GM18526 (cell line): ENCODE measurements around the gene CDH23.

ENCODE experiments used
- POLR2A ChIP-seq: IDR thresholded peaks from 3 replicates; pipeline ENCODE4 v1.6.1; 2011; ENCODE audit not compliant: insufficient read length; ENCODE audit errors: extremely low read depth

The CDH23 gene

DNA sequence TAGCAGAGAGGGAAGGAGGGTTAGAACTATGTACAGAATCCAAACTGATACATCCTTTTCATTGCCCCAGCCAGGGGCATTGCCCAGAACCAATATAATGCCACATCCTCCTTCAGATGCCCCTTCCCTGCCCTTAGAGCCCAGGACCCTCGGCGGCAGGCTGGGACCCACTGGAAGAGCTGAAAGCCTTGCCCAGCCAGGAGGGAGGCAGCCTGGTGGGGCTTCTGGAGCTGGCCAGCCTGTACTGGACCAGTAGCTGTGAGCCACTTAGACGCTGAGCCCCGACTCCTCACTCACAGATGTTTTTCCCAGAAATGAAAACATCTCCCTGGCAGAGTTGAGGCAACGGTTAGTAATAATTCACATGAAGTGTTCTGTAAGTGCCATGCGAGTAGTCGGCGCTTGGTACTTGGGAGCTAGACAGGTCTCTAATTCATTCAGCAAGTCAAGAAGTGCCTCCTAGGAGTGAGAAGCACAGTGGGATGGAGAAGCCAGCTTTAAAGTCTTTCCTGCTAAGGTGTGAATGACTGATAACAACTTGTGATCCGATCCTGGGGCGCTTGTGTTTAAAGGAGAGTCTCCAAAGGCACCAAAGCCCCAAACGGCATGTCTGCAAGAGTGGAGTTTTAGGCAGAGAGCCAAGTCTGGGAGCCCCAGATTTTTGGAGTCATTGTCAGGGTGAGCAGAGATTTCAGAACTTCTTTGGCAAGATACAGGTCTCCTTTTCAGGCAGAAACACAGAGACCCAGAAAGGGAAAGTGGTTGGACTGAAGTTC, 366.8 kb downstream of the CDH23 start:
- TF ChIP-seq POLR2A, result no peak

GRCh38 chr10:71765176-71765904, 368.6 kb downstream of the CDH23 start:
- no peak for TF ChIP-seq POLR2A

- no peak for TF ChIP-seq POLR2A
Observed at GRCh38 chr10:71765906-71766716, 369.4 kb downstream of the CDH23 start.

GRCh38 chr10:71766717-71767419, 370.1 kb downstream of the CDH23 start:
- TF ChIP-seq POLR2A, result no peak

GRCh38 chr10:71767420-71768035, 370.8 kb downstream of the CDH23 start:
- no peak for TF ChIP-seq POLR2A

DNA sequence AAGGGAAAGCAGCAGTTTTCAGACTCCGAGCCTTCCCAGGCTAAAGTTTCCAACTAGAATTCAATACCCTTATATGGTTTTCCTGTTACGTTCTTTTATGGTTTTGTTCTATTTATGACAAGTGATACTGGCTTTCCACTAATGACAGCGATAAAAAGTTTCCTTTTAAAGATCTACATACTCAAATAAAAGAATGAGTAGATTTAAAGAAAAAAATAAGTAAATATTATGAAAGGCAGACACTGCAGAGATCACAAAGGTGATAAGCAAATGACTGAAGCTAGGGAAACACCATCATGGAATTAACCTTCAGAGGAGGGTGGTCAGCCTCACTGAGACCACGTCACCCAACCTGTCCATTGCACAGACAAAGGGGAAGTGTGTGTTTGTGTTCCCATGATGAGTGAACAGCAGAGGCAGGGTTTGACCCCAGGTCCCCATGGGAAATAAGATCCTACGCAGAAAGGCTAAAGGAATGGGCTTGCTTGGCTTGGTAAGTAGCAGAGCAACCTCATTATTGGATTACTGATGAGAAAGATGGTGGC, 372.6 kb downstream of the CDH23 start:
- no peak for TF ChIP-seq POLR2A

- TF ChIP-seq POLR2A, result no peak
Observed at GRCh38 chr10:71770255-71770654, 373.5 kb downstream of the CDH23 start.

DNA sequence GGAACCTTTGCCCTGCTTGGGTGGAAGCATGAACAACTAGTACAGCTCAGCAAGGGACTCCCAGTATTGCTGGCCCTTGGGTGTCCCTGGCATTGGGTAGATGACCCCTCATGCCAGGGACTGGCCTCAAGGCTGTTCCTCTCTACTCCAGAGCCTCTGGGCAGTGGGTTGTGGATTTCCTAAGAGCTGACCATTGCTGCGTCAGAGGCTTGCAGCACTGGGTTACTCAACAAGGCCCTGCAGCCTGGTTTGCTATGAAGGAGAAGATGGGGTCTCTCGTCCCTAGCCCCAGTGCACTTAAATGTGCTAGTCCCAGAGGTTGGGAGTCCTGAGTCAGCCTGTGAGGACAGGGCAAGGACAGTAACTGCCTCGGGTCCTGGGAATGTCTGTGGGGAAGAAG, 374.1 kb downstream of the CDH23 start:
- TF ChIP-seq POLR2A, result no peak

- no peak for TF ChIP-seq POLR2A
Observed at GRCh38 chr10:71771204-71771603, 374.5 kb downstream of the CDH23 start.

GRCh38 chr10:71771821-71772617, 375.3 kb downstream of the CDH23 start:
- no peak for TF ChIP-seq POLR2A

- no peak for TF ChIP-seq POLR2A
Observed at GRCh38 chr10:71772832-71773220, 376.1 kb downstream of the CDH23 start.

- TF ChIP-seq POLR2A, result peak; percentile 83
Observed at GRCh38 chr10:71773221-71773971, 376.7 kb downstream of the CDH23 start, which contains the start of gene VSIR. Gene VSIR, minus strand, starts transcription at chr10:71773520. Its CDS starts 81 bp downstream, at chr10:71773439.
